Limb (tissue), 2 donors: ENCODE measurements around the gene KLHDC10.
"Not testable (repeated sequence)": the region's sequence is repeated elsewhere in the genome, so short reads cannot be mapped to it uniquely, and the experiment has no call there.

Experiments used
- DNase-seq, 2 donors: peaks; one replicate each; pipeline ENCODE4 v3.0.0-alpha.2; 2016; ENCODE audit errors: extremely low spot score in 2 of 2

Gene KLHDC10

GRCh38 chr7:130079846-130080394 lies 9.6 kb downstream of the KLHDC10 start:
- no peak for DNase-seq

- not testable (repeated sequence) for DNase-seq
Measured at GRCh38 chr7:130083497-130083896, 13.2 kb downstream of the KLHDC10 start.

GRCh38 chr7:130084037-130084875 lies 13.9 kb downstream of the KLHDC10 start:
- no peak for DNase-seq

- not testable (repeated sequence) for DNase-seq
Measured at GRCh38 chr7:130085235-130085634, 14.9 kb downstream of the KLHDC10 start.

GRCh38 chr7:130086938-130087337 lies 16.6 kb downstream of the KLHDC10 start:
- DNase-seq: no peak

GRCh38 chr7:130087364-130087763 lies 17.0 kb downstream of the KLHDC10 start:
- no peak for DNase-seq

GRCh38 chr7:130090745-130091532 lies 20.6 kb downstream of the KLHDC10 start:
- no peak for DNase-seq

GRCh38 chr7:130091999-130092398 lies 21.7 kb downstream of the KLHDC10 start:
- no peak for DNase-seq

- no peak for DNase-seq
Measured at GRCh38 chr7:130092598-130092997, 22.3 kb downstream of the KLHDC10 start.

GRCh38 chr7:130095812-130096211 lies 25.5 kb downstream of the KLHDC10 start:
- DNase-seq: peak in 1 of 2 donors; percentile 18

GRCh38 chr7:130096243-130096827 lies 26.0 kb downstream of the KLHDC10 start:
- peak in 1 of 2 donors; percentile 49 for DNase-seq

- no peak for DNase-seq
Measured at GRCh38 chr7:130099331-130099730, 29.0 kb downstream of the KLHDC10 start.

- DNase-seq: no peak
Measured at GRCh38 chr7:130102588-130102987, 32.3 kb downstream of the KLHDC10 start.

GRCh38 chr7:130107949-130108674 lies 37.8 kb downstream of the KLHDC10 start:
- DNase-seq: no peak

GRCh38 chr7:130108809-130109208 lies 38.5 kb downstream of the KLHDC10 start:
- no peak for DNase-seq

GRCh38 chr7:130112093-130112492 lies 41.8 kb downstream of the KLHDC10 start:
- DNase-seq: no peak

- DNase-seq: no peak
Measured at GRCh38 chr7:130112662-130113425, 42.5 kb downstream of the KLHDC10 start.

- DNase-seq: not testable (repeated sequence)
Measured at GRCh38 chr7:130113426-130113805, 43.1 kb downstream of the KLHDC10 start.

GRCh38 chr7:130113887-130114286 lies 43.6 kb downstream of the KLHDC10 start:
- no peak for DNase-seq

- DNase-seq: no peak
Measured at GRCh38 chr7:130114374-130114773, 44.0 kb downstream of the KLHDC10 start.
